RPMI7951 (cell line): Measurements from ENCODE around the gene GLYATL1B. TPM values are rescaled to one million over a fixed set of nuclear protein-coding genes. Genes with fewer than 3 reads are reported as not detected.
"Not testable (repeated sequence)": the region's sequence is repeated elsewhere in the genome, so short reads cannot be mapped to it uniquely, and the experiment has no call there.

Experiments
- DNase-seq: peaks from one replicate; pipeline ENCODE4 v3.0.0-alpha.2; 2012; ENCODE audit warnings: low read depth
- total RNA-seq: library from RNA; depleted of rRNA; stranded (reverse); fragments of >200 nt; shearing (Covaris generic); gene quantifications from 2 replicates; pipeline ENCODE4 v1.2.3, GENCODE V29; 2014

GLYATL1B gene
- total RNA-seq, 1 experiment from 2014 or later, result not detected

DNA sequence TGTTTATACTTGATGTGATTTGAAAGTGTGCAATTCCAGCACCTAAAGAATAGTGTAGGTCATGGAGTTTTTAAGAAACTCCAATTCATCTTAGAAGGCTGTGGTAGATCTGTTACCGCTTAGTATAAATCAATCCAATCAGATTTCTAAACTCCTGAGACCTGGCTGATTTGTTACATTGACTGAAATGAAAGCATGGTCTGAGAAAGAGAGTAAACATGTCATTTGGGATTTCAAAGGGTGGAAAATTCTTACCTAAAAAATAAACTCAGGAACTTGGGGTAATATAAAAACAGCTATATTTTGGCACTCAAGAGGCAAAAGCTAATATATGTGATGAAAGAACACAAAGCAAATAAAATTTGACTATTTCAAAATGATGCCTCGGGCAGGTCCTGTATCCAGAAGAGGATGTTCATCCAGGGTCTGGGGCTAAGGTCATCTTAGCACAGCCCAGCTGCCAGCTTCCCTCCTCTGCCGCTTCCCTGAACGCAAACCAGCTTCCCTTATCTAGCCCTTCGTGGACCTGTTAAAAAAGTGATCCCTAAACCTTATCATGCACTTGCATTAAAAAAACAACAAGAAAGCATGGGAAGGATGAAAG, 10.0 kb downstream of the GLYATL1B start:
- not testable (repeated sequence) for DNase-seq

DNA sequence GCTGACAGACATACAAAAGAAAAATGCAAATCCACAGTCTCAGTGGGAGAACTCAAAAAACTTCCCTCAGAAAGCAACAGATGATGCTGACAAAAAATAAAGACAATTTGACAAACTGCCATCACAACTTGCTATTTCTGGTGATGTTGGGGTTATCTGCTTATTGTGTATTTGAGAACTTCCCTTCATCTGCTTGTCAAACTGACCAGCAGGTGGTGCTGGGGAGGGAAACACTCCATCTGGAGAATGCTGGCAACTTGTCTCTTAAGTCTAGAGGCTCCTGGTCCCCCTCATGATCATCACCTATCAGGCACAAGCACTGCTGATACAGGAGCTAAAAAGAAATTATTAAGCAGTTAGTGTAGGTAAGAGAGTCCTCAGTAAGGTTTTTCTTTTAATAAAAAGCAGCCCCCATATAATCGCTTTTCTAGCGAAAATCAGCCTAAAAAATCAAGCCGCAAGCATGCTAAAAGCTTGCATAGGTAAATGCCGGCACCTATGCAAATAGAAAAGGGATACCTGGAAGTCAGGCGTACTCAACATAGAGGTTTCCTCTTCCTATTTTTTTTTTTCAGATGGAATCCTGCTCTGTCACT, 11.1 kb downstream of the GLYATL1B start:
- peak; percentile 59 for DNase-seq

DNA sequence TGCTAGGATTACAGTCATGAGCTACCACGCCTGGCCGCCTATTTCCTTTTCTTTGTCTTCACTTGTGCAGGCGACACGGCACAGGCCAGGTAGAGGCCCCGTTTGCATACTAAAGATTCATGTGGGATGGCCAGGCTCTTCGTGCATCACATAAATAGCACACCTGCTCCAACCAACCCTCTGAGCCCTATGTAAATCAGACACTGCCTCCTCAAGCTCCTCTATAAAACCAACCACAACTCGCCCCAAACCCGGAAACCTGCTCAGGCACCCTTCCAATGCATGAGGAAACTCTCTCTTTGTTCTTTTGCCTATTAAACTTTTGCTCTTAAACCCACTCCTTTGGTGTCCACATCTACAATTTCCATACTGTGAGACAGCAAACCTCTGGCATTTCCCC, 11.8 kb downstream of the GLYATL1B start:
- not testable (repeated sequence) for DNase-seq

DNA sequence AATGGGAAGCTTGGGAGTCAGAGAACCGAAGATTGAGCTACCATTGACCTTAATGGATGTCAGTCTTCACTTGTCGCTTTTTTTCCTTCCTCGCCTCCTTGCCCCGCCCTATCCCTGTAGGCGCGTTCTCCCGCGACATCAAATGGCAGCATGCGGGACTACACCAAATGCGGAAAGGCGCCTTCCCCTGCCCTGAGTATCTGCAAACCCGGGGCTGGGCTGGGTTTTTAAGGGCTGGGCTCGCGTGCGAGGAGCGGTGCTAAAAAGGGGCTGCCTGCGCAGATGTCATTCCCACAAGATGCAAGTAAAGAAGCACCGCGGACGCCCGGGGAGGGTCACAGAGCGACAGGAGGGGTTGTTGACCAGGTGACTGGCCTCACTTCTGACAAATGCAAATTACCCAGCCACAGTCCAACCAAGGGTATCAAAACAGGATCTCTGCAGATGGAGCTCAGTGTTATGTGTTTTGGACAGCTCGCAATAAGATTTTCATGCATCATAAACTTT, 16.2 kb downstream of the GLYATL1B start:
- peak; percentile 64 for DNase-seq

DNA sequence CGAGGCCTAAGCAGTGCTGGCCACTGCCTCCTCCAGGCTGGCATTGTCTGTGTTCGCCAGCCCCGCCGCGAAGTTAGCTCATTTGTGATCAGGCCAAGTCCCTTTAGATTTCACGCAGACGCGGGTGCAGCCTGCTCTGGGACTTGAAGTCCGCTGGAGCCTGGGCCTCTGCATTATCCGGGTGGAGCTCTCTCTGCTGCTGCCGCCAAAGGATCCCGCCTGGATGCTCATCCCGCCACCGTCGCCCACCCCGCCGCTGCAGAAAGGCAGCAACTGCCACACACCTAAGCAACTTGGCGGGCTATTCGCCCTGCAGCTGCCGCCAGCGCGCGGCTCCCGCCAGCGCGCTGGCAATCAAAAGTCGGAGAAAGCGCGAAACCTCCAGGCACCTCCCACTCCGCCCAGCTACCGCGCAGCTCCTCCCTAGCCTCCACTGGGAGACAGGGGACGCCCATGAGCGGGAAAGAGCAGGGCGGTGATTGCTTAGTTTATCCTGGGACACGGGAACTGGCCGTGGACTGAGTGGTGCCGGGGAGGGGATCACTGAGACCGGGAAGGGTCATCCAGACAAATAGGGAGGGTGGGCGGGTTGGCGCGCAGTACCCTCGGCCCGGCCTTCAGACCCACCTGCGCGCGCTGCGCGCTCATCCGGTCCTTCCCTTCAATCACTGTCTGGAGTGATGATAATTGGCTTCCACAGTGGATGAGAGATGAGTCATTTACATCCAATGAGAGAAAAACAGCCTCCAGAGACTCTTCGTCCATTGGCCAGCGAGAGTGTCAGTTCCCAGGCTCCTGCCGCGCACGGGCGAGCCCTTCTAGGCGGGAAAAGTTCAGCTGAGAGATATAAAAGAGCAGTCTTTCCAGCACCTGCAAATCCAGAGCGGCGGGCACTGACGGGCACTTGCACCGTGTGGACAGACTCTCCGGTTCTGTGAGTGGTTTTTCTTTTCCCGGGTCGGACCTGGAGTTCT, 20.5 kb downstream of the GLYATL1B start, which contains the start of gene FAM111B:
FAM111B (plus strand) TSS at position 875 of the 974 bp plus-strand sequence. CDS start 2,389 bp downstream, outside the sequence.
- DNase-seq, result peak; percentile 97

- not testable (repeated sequence) for DNase-seq
These were observed 21.6 kb downstream of the GLYATL1B start for GRCh38 chr11:59107721-59108120.

DNA sequence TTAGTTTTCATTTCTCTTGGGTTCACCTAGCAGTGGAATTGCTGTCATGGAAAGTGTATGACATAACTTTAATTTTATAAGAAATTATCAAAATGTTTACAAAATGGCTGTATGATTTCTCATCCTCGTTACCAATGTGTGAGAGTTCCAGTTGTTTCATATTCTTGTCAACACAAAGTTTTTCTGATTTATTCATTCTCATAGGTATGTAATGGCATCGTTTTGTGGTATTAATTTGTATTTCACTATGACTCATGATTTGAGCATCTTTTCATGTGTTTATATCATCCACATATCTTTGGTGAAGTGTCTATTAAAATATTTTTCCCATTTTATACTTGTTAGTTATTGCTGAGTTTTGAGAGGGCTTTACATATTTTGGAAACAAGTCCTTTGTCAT, 26.4 kb downstream of the GLYATL1B start:
- DNase-seq, result no peak

GRCh38 chr11:59114344-59114743, 28.2 kb downstream of the GLYATL1B start:
- no peak for DNase-seq

GRCh38 chr11:59115553-59115952, 29.4 kb downstream of the GLYATL1B start:
- DNase-seq, result no peak

- no peak for DNase-seq
These were observed 31.7 kb downstream of the GLYATL1B start for GRCh38 chr11:59117774-59118173.

GRCh38 chr11:59119826-59120225, 33.7 kb downstream of the GLYATL1B start:
- DNase-seq, result no peak

DNA sequence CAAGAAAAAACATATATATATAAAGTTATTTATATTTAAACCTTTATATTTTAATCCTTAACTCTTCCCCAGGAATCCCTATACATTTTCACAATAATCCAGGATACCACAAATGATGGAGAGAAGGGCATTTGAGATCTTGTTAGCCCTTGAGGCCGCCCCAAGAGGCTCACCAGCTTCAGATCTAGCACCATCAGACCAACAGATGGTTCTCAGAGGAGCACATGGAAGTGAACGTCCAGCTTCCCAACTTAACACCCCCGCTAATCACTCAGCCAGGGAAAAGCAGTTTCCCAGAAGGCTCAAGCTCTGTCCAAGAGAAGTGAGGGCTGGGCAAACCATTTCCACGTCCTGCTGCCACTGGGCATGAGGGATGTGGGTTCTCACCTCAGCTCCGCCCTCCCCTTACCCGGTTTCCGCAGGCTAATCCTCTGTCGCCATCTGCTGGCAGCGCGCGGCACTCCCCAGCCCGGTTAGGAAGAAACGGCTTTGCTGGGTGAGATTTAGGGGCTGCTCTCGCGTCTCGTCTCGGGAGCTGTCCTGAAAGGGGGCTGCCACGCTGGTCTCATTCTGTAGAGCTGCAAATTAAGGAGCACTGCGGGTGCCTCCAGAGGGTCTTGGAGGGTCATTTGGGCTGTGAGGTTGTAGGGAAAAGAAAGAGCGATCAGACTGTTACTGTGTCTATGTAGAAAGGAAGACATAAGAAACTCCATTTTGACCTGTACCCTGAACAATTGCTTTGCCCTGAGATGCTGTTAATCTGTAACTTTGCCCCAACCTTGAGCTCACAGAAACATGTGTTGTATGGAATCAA, 49.7 kb downstream of the GLYATL1B start:
- DNase-seq, result peak; percentile 52

DNA sequence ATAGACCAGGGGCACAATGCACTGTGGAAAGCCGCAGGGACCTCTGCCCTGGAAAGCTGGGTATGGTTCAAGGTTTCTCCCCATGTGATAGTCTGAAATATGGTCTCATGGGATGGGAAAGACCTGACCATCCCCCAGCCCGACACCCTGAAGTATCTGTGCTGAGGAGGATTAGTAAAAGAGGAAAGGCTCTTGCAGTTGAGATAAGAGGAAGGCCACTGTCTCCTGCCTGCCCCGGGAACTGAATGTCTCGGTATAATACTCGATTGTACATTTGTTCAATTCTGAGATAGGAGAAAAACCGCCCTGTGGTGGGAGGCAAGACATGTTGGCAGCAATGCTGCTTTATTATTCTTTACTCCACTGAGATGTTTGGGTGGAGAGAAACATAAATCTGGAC, 50.4 kb downstream of the GLYATL1B start:
- not testable (repeated sequence) for DNase-seq

GRCh38 chr11:59137190-59137589, 51.1 kb downstream of the GLYATL1B start:
- DNase-seq, result no peak

DNA sequence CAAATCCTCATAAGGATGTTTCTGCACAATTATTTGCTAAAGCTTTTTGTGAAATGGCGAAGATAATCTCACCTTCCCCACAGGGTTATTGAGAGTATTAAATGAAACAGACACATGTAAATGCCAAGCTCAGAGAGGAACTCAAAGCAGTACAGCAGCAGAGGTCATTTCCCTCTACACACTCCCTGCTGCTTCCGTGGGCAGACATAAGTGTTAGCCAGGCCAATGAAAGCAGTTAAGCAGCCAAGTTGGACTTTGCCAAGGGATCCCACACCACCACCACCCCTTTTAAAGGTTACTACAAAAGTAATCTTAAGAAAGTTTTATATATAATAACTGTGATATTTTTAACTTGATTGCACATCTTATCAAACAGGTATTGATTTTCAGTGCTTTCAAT, 52.5 kb downstream of the GLYATL1B start:
- no peak for DNase-seq

DNA sequence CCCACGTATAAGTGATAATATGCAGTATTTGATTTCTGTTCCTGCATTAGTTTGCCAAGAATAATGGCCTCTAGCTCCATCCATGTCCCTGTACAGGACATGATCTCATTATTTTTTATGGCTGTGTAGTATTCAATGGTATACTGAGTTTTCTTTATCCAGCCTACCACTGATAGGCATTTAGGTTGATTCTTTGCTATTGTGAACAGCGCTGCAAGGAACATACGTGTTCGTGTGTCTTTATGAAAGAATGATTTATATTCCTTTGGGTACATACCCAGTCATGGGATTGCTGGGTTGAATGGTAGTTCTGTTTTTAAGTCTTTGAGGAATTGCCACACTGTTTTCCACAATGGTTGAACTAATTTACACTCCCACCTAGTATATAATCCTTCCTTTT, 55.1 kb downstream of the GLYATL1B start:
- DNase-seq, result no peak

DNA sequence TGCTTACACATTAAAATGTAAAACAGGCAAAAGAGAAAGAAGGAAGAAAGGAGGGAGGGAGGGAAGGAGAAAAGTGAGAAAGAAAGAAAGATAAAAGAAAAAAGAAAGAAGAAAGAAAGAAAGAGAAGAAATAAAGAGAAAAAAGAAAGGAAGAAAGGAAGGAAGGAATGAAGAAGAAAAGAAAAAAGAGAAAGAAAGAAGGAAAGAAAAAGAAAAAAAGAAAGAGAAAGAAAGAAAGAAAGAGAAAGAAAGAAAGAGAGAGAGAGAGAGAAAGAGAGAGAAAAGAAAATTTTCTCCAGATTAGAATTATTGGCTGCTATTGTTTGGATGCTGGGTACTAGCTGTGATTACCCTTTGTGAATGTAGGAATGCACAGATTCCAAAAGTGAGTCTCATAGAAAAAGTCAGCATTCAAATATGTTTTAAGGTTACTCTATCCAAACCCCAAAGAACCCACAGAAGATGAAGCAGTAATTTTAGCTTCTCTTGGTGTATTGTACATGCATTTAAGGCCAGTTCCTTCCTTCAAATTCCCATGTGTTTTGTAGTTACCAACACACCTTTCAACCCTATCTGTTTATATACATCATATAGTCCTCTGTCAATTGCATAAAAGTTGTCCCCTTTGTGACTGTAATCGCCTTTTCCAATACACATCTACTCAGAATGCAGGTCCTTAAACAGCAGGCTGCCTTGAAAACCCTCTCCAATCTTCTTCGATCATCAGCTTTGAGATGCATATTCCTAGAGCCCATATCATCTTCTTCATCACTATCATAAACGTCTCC, 55.8 kb downstream of the GLYATL1B start:
- DNase-seq, result peak; percentile 31

- DNase-seq, result peak; percentile 93
These were observed 56.7 kb downstream of the GLYATL1B start, which contains the start of gene FAM111A for GRCh38 chr11:59142530-59143507. FAM111A (plus strand) TSS chr11:59142856; CDS start chr11:59148873, 6,017 bp downstream.

DNA sequence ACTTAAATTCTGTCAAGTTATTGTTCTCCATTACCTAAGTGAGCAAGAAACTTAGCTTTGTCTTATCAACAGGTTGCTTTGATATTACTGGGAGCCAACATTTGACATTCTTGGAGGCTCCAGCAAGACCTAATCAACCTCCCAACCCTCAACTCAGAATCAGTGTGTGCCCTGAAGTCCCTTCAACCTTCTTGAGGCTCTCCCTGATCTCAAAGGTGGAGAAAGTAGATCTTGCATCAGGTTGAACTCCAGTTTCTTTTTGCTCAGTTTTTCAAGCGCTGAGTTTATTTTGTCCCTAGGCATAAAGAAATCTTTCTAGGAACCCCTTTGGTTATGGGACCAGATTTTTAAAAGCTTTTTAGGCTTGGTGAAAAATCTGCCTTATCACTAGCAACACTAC, 58.0 kb downstream of the GLYATL1B start:
- no peak for DNase-seq
